PC-3 (cell line): Measurements from ENCODE around the gene CXCR4.

ENCODE experiments used
- CTCF ChIP-seq: fragments of 300-600 bp; sonication (generic); conservative IDR thresholded peaks from 2 replicates; pipeline ENCODE4 v1.5.1; 2017; ENCODE audit warnings: antibody characterized with exemption, low read depth, mild to moderate bottlenecking, low read length
- EZH2 ChIP-seq: fragments of 300-600 bp; sonication (generic); IDR thresholded peaks from one replicate; pipeline ENCODE4 v1.6.1; 2017; ENCODE audit warnings: antibody characterized with exemption, mild to moderate bottlenecking, low read length; ENCODE audit not compliant: unreplicated experiment

- TF ChIP-seq CTCF (no peak), EZH2 (no peak)
Observed at GRCh38 chr2:136125236-136125635, 7.3 kb upstream of the CXCR4 start.
